NB4 (cell line): Measurements from ENCODE around the gene FXYD2.

Experiments used
- DNase-seq: peaks from one replicate; pipeline ENCODE4 v3.0.0; 2010; ENCODE audit warnings: low read depth
- H3K4me3 ChIP-seq: one replicate; pipeline ENCODE4 v1.5.1; 2011; ENCODE audit warnings: mild to moderate bottlenecking, low read depth, low read length, moderate library complexity
- CTCF ChIP-seq: IDR thresholded peaks from one replicate; pipeline ENCODE4 v1.5.1; 2012; ENCODE audit warnings: low read depth, low read length
- MAX ChIP-seq: IDR thresholded peaks from 2 replicates; pipeline ENCODE4 v1.6.1; 2011; ENCODE audit warnings: low read depth, low read length
- MYC ChIP-seq: IDR thresholded peaks from 2 replicates; pipeline ENCODE4 v1.6.1; 2011; ENCODE audit warnings: low read depth, low read length
- POLR2A ChIP-seq: IDR thresholded peaks from 2 replicates; pipeline ENCODE4 v1.6.1; 2011; ENCODE audit warnings: mild to moderate bottlenecking; ENCODE audit not compliant: insufficient read length; ENCODE audit errors: extremely low read depth

Gene FXYD2

GRCh38 chr11:117863383-117863782 lies 38.8 kb upstream of the FXYD2 start:
- TF ChIP-seq POLR2A = no peak
- TF ChIP-seq MYC = no peak
- no peak for TF ChIP-seq CTCF
- TF ChIP-seq MAX = no peak
- no peak overlapping the region for H3K4me3 ChIP-seq
- no peak for DNase-seq

- TF ChIP-seq MAX (no peak), CTCF (no peak), POLR2A (no peak)
- no peak for DNase-seq
- no peak overlapping the region for H3K4me3 ChIP-seq
Observed at GRCh38 chr11:117862753-117863152, 38.2 kb upstream of the FXYD2 start.

DNA sequence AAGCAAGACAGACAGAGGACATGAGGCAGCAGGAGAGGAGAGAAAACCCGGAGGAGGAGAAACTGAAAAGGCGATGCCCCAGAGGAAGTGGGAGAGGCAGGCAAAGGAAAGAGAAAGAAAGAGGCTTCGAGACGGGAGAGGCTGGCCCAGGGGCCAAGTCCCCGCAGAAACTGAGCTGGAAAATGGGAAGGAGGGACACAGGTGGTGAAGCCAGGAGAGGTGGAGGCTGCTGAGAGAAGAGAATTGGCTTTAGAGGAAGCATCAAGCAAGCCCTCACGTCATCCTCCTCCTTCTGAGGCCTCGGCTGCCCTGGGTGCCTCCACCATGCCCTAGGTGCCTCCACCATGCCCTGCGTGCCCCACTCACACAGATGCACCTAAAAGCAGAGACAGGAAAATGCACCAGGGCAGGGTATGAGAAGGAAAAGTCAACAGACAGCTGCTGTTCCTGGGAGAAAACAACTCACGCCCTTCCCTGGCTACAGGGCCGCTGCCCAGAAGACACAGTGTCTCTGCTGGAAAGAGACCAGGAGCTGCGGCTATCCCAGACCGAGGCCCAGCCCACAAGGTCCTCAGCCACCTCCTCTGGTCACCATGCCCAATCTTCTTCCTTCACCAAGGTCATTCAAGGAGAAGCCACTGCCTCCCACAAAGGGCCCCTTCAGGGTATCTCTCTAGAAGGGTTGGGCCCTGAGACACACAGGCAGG lies 37.6 kb upstream of the FXYD2 start:
- TF ChIP-seq CTCF (no peak), MAX (no peak), POLR2A (no peak), MYC (no peak)
- DNase-seq = no peak
- no peak overlapping the region for H3K4me3 ChIP-seq

- no peak for TF ChIP-seq POLR2A
- TF ChIP-seq MAX = no peak
- TF ChIP-seq CTCF = no peak
- TF ChIP-seq MYC = no peak
- DNase-seq = no peak
- no peak overlapping the region for H3K4me3 ChIP-seq
Observed at GRCh38 chr11:117861151-117862018, 36.8 kb upstream of the FXYD2 start.

DNA sequence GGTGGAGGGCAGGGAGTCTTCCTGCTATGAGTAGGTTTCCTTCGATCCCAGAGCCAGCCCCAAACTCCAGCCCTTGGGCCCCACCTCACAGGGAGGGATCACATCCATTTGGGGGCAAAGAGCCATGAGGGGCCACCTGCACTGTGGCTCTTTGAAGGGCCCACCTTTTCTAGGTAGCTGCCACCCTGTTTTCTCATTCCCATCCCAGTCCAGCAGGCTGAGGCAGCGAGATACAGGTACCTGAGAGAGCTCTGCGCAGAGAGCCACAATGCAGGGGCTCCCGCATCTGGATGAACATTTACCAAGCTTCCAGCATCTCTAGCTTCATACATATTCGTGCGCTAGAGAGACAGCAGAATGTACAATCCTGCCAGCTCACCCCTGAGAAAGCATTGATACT lies 35.6 kb upstream of the FXYD2 start:
- TF ChIP-seq CTCF (no peak), MAX (no peak), MYC (no peak), POLR2A (no peak)
- no peak overlapping the region for H3K4me3 ChIP-seq
- no peak for DNase-seq
